ENCODE data around the gene SGK1. TPM values are rescaled to one million over a fixed set of nuclear protein-coding genes. Genes with fewer than 3 reads are reported as not detected.
A peak's percentile ranks its signal among the peaks of the same experiment; 100 is the strongest.

Gene SGK1
- total RNA-seq, 4 donors from 2014 or later, result 15.1 to 38.2 (median 25.5) TPM

DNA sequence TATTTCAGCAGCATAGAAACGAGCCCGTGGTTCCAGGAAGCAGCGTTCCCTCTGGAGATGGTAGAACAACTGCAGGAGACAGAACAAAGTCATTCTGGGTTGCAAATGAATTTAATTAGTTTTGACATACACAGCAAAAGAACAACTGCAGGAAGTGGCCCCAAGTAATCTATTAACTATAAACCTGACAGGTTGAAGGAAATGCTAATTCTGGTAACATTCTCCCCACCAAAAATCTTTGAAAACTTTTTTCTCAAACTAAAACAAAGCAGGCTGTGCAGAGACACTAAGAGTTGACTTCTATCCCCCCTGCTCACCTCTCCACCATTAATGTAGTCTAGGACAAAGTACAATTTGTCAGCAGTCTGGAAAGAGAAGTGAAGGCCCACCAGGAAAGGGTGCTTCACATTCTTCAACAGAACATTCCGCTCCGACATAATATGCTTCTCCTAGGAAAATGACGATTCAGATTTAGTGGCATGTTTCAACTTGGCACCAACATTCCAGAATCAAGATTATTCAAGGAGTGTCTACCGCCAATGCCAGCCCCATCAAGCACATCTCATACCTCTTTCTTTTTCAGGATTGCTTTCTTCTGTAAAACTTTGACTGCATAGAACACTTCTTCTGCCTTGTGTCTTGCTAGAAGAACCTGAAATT, 145.1 kb downstream of the SGK1 start:
- peaks cover 0 to 36% (median 4%) of the 10 kb centered on the region in 3 donors for H3K4me1 ChIP-seq
- no peak for ATAC-seq
- peak overlapping the region in 1 of 2 donors; percentile 83 for H3K4me3 ChIP-seq
- H3K36me3 ChIP-seq, result peaks cover 0 to 57% of the 10 kb centered on the region in 2 donors
- H3K9me3 ChIP-seq, result no peaks in the 10 kb centered on the region
- 64 to 68% methylated on average over 7 of the region's 7 CpGs for WGBS, 2 donors (ENCODE audit: low coverage in 1 of 2)
- H3K27me3 ChIP-seq, result no peaks in the 10 kb centered on the region
- no peak for TF ChIP-seq POLR2A (IDR thresholded peaks at IDR 0.05)
- no peak for TF ChIP-seq EP300 (IDR thresholded peaks at IDR 0.05)
- TF ChIP-seq, protein P1, sequence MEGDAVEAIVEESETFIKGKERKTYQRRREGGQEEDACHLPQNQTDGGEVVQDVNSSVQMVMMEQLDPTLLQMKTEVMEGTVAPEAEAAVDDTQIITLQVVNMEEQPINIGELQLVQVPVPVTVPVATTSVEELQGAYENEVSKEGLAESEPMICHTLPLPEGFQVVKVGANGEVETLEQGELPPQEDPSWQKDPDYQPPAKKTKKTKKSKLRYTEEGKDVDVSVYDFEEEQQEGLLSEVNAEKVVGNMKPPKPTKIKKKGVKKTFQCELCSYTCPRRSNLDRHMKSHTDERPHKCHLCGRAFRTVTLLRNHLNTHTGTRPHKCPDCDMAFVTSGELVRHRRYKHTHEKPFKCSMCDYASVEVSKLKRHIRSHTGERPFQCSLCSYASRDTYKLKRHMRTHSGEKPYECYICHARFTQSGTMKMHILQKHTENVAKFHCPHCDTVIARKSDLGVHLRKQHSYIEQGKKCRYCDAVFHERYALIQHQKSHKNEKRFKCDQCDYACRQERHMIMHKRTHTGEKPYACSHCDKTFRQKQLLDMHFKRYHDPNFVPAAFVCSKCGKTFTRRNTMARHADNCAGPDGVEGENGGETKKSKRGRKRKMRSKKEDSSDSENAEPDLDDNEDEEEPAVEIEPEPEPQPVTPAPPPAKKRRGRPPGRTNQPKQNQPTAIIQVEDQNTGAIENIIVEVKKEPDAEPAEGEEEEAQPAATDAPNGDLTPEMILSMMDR (IDR thresholded peaks at IDR 0.05), result no peak
- TF ChIP-seq POLR2AphosphoS5 (IDR thresholded peaks at IDR 0.05), result no peak
- no peak overlapping the region for H3K27ac ChIP-seq

DNA sequence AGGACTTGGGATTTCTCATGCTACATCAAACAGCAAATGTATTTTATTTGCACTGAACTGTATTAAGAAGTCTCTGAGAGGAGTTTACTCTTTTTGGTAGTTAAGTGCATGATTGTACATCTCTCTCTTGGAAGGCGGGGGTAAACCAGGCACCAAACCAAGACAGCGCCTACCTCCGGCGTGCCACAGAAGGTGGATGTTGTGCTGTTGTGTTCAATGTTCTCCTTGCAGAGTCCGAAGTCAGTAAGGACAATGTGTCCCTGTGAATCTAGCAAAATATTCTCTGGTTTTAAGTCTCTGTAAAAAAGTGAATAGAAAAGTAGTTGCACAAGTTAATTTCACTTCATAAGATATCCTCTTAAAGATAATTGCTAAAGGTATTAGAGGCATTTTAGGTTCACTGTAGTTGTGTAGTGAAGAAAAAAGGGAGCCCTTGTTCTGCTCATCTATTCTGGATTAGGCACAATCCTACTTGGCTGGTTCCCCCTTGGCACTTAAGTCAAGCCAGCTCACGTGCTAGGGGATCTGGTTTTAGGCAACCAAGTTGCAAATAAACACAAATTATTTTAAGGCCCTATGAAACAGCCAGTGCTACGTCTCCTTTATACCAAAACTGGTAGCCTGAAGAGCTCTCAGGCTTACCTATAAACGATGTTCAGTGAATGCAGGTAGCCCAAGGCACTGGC, 145.7 kb downstream of the SGK1 start:
- Histone ChIP-seq H3K9me3 (no peaks in the 10 kb centered on the region), H3K4me3 (peak overlapping the region in 1 of 2 donors; percentile 83), H3K4me1 (peaks cover 0 to 30% (median 4%) of the 10 kb centered on the region in 3 donors), H3K27me3 (no peaks in the 10 kb centered on the region), H3K36me3 (peaks cover 0 to 61% of the 10 kb centered on the region in 2 donors), H3K27ac (no peak overlapping the region)
- WGBS, 2 donors (ENCODE audit: low coverage in 1 of 2), result 72 to 100% methylated on average over 2 to 7 of the region's 8 CpGs
- ATAC-seq, result no peak
- TF ChIP-seq EP300 (IDR thresholded peaks at IDR 0.05) (no peak), POLR2AphosphoS5 (IDR thresholded peaks at IDR 0.05) (no peak), POLR2A (IDR thresholded peaks at IDR 0.05) (no peak)
- TF ChIP-seq, protein P1 (IDR thresholded peaks at IDR 0.05), result no peak

GRCh38 chr6:134171517-134171916, 146.4 kb downstream of the SGK1 start:
- H3K4me3 ChIP-seq, result peak overlapping the region in 1 of 2 donors; percentile 83
- H3K4me1 ChIP-seq, result peaks cover 0 to 23% (median 4%) of the 10 kb centered on the region in 3 donors
- ATAC-seq, result no peak
- H3K27ac ChIP-seq, result no peak overlapping the region
- 73 to 80% methylated on average over 2 to 4 of the region's 5 CpGs for WGBS, 2 donors (ENCODE audit: low coverage in 1 of 2)
- no peaks in the 10 kb centered on the region for H3K9me3 ChIP-seq
- TF ChIP-seq, protein P1 (IDR thresholded peaks at IDR 0.05), result no peak
- TF ChIP-seq POLR2A (IDR thresholded peaks at IDR 0.05) (no peak), POLR2AphosphoS5 (IDR thresholded peaks at IDR 0.05) (no peak), EP300 (IDR thresholded peaks at IDR 0.05) (no peak)
- peaks cover 0 to 61% of the 10 kb centered on the region in 2 donors for H3K36me3 ChIP-seq
- no peaks in the 10 kb centered on the region for H3K27me3 ChIP-seq

DNA sequence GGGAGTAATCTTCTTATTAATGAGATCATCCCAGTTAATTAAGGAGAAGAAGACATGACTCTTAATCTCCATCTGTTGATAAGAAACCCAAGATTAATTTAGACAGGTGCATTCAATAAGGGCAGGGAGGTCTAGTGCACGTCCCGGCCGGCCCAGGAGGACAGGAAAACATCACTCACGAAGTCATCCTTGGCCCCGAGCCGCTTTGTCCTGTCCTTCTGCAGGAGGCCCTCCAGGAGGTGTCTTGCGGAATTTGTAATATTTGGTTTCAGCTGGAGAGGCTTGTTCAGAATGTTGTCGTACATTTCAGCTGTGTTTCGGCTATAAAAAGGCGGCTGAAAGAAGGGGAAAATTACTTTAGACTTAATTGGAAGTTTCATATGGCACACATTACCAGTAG, 147.1 kb downstream of the SGK1 start:
- Histone ChIP-seq H3K9me3 (no peaks in the 10 kb centered on the region), H3K4me3 (peak overlapping the region in 1 of 2 donors; percentile 83), H3K27me3 (no peaks in the 10 kb centered on the region), H3K27ac (no peak overlapping the region), H3K36me3 (peaks cover 0 to 61% of the 10 kb centered on the region in 2 donors), H3K4me1 (peaks cover 0 to 17% (median 0%) of the 10 kb centered on the region in 3 donors)
- no peak for ATAC-seq
- TF ChIP-seq POLR2AphosphoS5 (IDR thresholded peaks at IDR 0.05) (no peak), EP300 (IDR thresholded peaks at IDR 0.05) (no peak), POLR2A (IDR thresholded peaks at IDR 0.05) (no peak)
- TF ChIP-seq, protein P1 (IDR thresholded peaks at IDR 0.05), result no peak
- 73 to 83% methylated on average over 8 to 10 of the region's 10 CpGs for WGBS, 2 donors (ENCODE audit: low coverage in 1 of 2)
